ENCODE measurements around the gene CRYBG1.

CRYBG1 gene

GRCh38 chr6:106360410-106360988 is at the start of gene CRYBG1:
TSS of gene CRYBG1 (plus strand) at chr6:106360717. CDS start at chr6:106360909, 192 bp downstream.
- DNase-seq = peak; percentile 90

- peak; percentile 70 for DNase-seq
Measured at GRCh38 chr6:106315765-106316374, 44.6 kb upstream of the CRYBG1 start.

- DNase-seq = peak; percentile 24
Measured at GRCh38 chr6:106316375-106316766, 44.1 kb upstream of the CRYBG1 start.

DNA sequence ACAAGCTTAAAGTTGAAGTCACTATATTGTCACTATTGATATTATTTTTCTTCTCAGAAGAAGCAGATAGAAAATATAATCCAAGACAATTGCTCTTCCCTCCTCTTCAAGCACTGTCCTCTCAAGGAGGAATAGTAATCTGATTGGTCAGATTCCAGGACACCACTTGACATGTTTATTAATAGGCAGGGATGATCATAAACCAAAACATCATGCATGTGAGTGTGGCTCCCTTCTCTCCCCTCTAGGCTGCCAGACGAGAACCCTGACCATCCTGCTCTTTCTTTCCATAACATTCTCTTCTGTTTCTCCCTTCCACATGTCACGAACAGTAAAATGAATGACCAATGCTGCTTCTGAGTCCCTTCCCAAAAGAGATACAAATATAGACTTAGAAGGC is 42.5 kb upstream of the CRYBG1 start:
- no peak for DNase-seq

DNA sequence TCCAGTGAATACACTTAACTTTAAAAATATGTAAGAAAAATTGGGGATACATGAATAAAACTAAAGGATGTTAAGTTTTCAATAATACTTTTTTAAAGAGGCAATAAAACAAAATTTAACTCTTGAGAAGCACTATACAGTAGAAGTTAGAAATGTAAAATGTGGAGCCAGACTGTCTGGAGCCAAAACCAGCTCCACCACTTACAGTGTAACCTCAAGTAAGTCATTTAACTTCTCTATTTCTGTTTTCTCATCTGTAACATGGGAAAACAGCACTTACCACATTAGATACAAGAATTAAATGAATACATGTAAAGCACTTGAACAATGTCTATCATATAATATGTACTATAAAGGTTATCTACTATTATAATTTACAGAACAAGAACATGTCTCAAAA is 41.7 kb upstream of the CRYBG1 start:
- peak; percentile 76 for DNase-seq

GRCh38 chr6:106321940-106322339 is 38.6 kb upstream of the CRYBG1 start:
- no peak for DNase-seq

- DNase-seq = no peak
Measured at GRCh38 chr6:106324726-106325335, 35.7 kb upstream of the CRYBG1 start.

- DNase-seq = peak; percentile 97
Measured at GRCh38 chr6:106325336-106326178, 35.0 kb upstream of the CRYBG1 start, which contains the start of gene ATG5. TSS of gene ATG5 (minus strand) at chr6:106325760. CDS start at chr6:106316208, 9,552 bp downstream.

DNA sequence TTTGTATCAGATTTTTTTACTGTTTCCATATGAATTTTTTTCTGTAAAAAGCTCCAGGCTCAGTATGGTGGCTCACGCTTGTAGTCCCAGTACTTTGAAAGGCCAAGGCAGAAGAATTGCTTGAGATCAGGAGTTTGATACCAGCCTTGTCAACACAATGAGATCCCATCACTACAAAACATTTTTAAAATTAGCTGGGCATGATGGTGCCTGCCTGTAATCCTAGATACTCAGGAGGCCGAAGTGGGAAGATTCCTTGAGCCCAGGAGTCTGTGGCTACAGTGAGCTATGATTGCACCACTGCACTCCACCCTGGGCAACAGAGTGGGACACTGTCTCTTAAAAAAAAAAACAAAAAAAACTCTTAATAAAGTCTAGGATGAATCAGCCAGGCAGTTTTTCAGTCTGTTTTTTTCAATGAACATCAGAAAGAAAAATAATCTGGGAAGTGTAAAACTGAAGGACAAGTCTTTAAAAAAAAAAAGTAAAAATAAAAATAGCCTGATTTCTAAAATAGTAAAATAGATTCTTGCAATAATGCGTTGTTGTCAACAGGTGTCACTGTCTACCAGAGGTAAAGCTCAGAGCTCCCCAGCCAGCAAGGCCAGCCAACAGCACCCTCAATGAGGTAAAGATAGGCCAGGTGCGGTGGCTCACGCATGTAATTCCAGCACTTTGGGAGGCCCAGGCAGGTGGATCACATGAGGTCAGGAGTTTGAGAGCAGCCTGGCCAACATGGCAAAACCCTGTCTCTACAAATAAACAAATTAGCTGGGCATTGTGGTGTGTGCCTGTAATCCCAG is 25.7 kb upstream of the CRYBG1 start:
- peak; percentile 74 for DNase-seq

GRCh38 chr6:106339334-106340029 is 21.0 kb upstream of the CRYBG1 start:
- DNase-seq = peak; percentile 84

DNA sequence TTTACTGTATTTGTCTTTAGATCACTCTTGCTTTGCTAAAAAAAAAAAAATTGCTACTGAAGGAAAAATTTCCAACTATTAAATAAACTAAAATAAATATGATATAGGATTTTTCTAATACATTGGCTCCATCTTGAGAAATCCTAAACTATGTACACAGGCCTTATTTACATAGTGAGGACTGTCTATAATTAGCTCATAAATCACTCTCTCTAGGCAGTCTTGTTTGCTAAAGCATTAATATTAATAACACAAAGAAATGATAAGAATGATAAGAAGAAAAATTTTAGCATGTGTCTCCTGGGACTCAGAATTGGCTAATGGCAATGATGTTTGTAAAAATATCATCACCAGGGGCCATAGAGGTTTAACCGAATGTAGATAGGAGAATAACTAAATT is 13.3 kb upstream of the CRYBG1 start:
- peak; percentile 72 for DNase-seq

DNA sequence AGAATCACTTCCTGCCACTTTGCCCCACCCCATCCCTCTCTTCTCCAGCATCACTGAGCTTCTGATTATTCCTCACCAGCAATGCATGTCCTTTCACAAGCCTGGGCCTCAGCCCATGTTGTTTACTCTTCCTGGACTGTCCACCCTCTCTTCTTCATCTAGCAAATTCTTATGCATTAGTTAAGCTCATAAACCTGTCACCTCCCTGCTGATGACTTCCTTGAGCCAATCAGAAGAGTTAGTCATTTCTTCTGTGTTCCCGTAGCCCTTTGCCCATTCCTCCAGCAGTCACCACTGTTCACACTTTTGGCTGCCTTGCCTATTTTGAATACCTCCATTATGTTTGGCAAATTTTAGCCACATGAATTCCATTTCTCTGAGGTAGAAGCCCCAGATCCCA is 4.1 kb upstream of the CRYBG1 start:
- DNase-seq = no peak

DNA sequence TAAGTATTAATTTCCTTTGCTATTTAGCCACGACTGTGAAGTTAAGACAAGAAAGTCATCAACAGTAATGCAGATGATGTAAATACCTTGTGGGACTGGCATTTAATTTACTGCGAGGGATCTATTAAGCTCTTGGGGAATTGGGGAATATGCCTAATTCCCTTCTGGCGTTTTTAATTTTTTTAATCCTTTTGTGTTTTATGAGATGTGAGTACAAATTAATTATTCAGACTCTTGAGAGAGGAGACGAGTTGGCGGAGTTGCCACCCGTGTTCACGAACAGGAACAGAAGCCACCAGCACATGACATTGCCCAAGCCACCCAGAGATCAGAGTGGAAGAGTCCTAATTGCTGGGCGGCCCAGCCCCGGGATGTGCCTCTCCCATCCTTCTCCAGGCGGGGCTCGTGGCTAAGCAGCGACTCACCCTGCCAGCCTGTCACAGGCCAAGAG is 533 bp upstream of the CRYBG1 start:
- no peak for DNase-seq

- peak; percentile 61 for DNase-seq
Measured at GRCh38 chr6:106360989-106361430, 493 bp downstream of the CRYBG1 start.

DNA sequence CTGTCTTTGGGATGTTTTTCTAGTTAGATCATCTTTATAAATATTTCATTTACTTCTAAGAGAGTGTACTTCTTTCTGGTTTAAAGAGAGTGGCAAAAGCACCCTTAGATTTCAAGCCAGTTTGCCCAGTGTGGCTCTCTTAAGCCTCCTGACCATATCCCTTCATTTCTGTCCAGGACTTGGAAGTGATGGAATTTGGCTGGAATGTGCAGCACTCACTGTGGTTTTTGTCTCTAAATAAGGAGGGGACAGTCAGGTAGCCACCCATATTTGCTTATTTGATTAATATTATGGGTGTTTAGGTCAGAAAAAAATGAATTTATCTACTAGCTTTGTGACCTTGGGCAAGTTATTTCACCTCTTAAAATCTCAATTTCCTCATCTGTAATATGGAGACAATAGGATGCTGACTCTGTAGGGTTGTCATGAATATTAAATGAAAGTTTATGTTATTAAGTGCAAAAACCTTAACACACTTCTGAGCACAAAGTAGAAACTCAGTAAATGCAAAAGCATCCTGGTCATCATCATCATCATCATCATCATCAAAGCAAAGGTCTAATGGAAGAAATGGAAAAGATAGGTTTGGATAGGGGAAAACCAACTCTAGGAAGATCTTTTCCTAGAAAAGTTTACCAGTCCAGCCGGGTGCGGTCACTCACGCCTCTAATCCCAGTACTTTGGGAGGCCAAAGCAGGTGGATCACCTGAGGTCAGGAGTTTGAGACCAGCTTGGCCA is 3.1 kb downstream of the CRYBG1 start:
- DNase-seq = no peak

- no peak for DNase-seq
Measured at GRCh38 chr6:106369739-106370138, 9.2 kb downstream of the CRYBG1 start.

DNA sequence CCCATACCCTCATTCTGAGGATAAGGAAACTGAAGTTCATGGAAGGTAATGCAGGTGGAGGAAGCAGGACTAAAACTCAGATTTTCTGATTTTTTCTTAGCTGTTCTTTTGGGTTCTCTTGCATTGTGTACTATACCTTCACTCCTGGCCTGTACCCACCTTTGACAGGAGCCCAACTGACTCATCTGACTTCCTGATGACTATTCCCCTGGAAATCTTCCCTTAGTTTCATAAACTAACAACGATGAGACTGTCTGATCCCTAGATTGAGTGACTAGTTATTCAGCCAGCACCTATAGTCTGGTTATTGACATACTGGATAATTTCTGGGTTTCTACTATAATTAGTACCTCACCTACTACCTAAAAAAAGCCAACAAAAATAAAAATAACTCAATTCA is 10.1 kb downstream of the CRYBG1 start:
- no peak for DNase-seq

GRCh38 chr6:106372838-106373501 is 12.5 kb downstream of the CRYBG1 start:
- no peak for DNase-seq

- peak; percentile 38 for DNase-seq
Measured at GRCh38 chr6:106373502-106374239, 13.2 kb downstream of the CRYBG1 start.

DNA sequence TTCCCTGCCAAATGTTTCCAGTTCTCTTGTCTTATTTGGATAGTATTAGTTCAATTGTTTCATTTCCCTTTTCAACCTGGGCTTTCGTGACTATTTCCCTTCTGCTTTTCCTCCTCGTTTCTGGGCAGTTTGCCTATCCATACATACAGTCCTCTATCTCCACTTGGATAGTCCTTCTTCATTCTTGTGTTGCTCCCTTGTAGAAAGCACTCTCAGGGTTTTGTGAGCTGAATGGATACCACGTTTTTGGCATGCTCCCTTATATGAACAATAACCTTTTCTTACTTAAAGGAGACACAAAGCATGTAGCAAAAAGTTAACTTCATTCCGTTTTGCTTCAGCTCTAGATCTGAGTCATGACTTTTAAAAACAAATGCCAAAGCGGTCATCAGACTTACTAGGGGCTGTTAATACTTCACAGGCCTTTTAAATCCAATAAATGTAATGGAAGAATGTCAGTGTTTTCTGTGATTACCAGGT is 16.6 kb downstream of the CRYBG1 start:
- DNase-seq = no peak
